SU-DHL-6 (cell line): ENCODE measurements around the gene RNF220.

ENCODE experiments used
- CTCF ChIP-seq: fragments of 200-600 bp; sonication (generic); IDR thresholded peaks from one replicate; pipeline ENCODE4 v1.5.1; 2017; ENCODE audit warnings: antibody characterized with exemption, mild to moderate bottlenecking, low read length, moderate library complexity; ENCODE audit not compliant: insufficient read depth, poor library complexity, severe bottlenecking
- EZH2phosphoT487 ChIP-seq: fragments of 200-600 bp; sonication (generic), shearing (Covaris generic); conservative IDR thresholded peaks from 2 replicates; pipeline ENCODE4 v1.6.1; 2018; ENCODE audit warnings: mild to moderate bottlenecking, antibody characterized with exemption, low read length, moderate library complexity, mixed read lengths

- TF ChIP-seq CTCF (no peak), EZH2phosphoT487 (no peak)
These were observed 270.1 kb downstream of the RNF220 start for GRCh38 chr1:44675186-44675585.
